ENCODE measurements around the gene TOMM20L.

TOMM20L gene

GRCh38 chr14:58427281-58428117 is 31.8 kb downstream of the TOMM20L start, which contains the start of the genes KIAA0586 and TIMM9:
KIAA0586 (plus strand) TSS chr14:58427719; CDS start chr14:58428265, 546 bp downstream.
TIMM9 (minus strand) TSS chr14:58427531; CDS start chr14:58411945, 15,586 bp downstream.
- DNase-seq = peak; percentile 99

- peak; percentile 54 for DNase-seq
Measured at GRCh38 chr14:58428118-58428683, 32.5 kb downstream of the TOMM20L start.

GRCh38 chr14:58430156-58430555 is 34.4 kb downstream of the TOMM20L start:
- no peak for DNase-seq

GRCh38 chr14:58439476-58439875 is 43.7 kb downstream of the TOMM20L start:
- DNase-seq = peak; percentile 67

GRCh38 chr14:58444627-58445026 is 48.9 kb downstream of the TOMM20L start:
- no peak for DNase-seq

- DNase-seq = no peak
Measured at GRCh38 chr14:58455593-58456265, 60.0 kb downstream of the TOMM20L start.
